ENCODE data around the gene NFATC1.

Gene NFATC1

GRCh38 chr18:79395761-79396404 is at the start of gene NFATC1:
Gene NFATC1, plus strand, starts transcription at chr18:79395930. Its CDS starts 295 bp downstream, at chr18:79396225.
- peaks cover 11% of the 10 kb centered on the region for H3K27me3 ChIP-seq (ENCODE audit: insufficient read depth, poor library complexity, severe bottlenecking)
- peak; percentile 59 for DNase-seq (ENCODE audit: low spot score)

GRCh38 chr18:79345981-79346380 is 49.7 kb upstream of the NFATC1 start:
- no peaks in the 10 kb centered on the region for H3K27me3 ChIP-seq (ENCODE audit: insufficient read depth, poor library complexity, severe bottlenecking)
- no peaks in the 10 kb centered on the region for H3K9me3 ChIP-seq (ENCODE audit: severe bottlenecking)
- no peak for TF ChIP-seq CTCF (IDR thresholded peaks at IDR 0.05; ENCODE audit: poor library complexity, severe bottlenecking)
- H3K4me1 ChIP-seq (ENCODE audit: insufficient read depth, poor library complexity, severe bottlenecking): no peaks in the 10 kb centered on the region
- peaks cover 23% of the 10 kb centered on the region for H3K36me3 ChIP-seq (ENCODE audit: low read depth)
- DNase-seq (ENCODE audit: low spot score) (no peak), ATAC-seq (ENCODE audit: low read depth) (no peak)
- H3K4me3 ChIP-seq (ENCODE audit: severe bottlenecking): no peak overlapping the region
- H3K27ac ChIP-seq (ENCODE audit: poor library complexity, severe bottlenecking): no peak overlapping the region

More at GRCh38 chr18:79395761-79396404, at the start of gene NFATC1:
- Histone ChIP-seq H3K4me3 (ENCODE audit: severe bottlenecking) (peak within 1 kb of the TSS; percentile 53), H3K4me1 (ENCODE audit: insufficient read depth, poor library complexity, severe bottlenecking) (no peaks in the 10 kb centered on the region), H3K27ac (ENCODE audit: poor library complexity, severe bottlenecking) (peak within 1 kb of the TSS; percentile 36), H3K9me3 (ENCODE audit: severe bottlenecking) (no peaks in the 10 kb centered on the region), H3K36me3 (ENCODE audit: low read depth) (no peaks in the 10 kb centered on the region)
- TF ChIP-seq CTCF (IDR thresholded peaks at IDR 0.05; ENCODE audit: poor library complexity, severe bottlenecking): no peak
- ATAC-seq (ENCODE audit: low read depth): peak; percentile 26

- DNase-seq (ENCODE audit: low spot score) (no peak), ATAC-seq (ENCODE audit: low read depth) (no peak)
- peaks cover 16% of the 10 kb centered on the region for H3K36me3 ChIP-seq (ENCODE audit: low read depth)
- H3K4me1 ChIP-seq (ENCODE audit: insufficient read depth, poor library complexity, severe bottlenecking): no peaks in the 10 kb centered on the region
- TF ChIP-seq CTCF (IDR thresholded peaks at IDR 0.05; ENCODE audit: poor library complexity, severe bottlenecking): no peak
- no peaks in the 10 kb centered on the region for H3K27me3 ChIP-seq (ENCODE audit: insufficient read depth, poor library complexity, severe bottlenecking)
- no peak overlapping the region for H3K4me3 ChIP-seq (ENCODE audit: severe bottlenecking)
- H3K9me3 ChIP-seq (ENCODE audit: severe bottlenecking): no peaks in the 10 kb centered on the region
- no peak overlapping the region for H3K27ac ChIP-seq (ENCODE audit: poor library complexity, severe bottlenecking)
Measured at GRCh38 chr18:79348066-79348465, 47.7 kb upstream of the NFATC1 start.

- Histone ChIP-seq H3K9me3 (ENCODE audit: severe bottlenecking) (no peaks in the 10 kb centered on the region), H3K27me3 (ENCODE audit: insufficient read depth, poor library complexity, severe bottlenecking) (no peaks in the 10 kb centered on the region), H3K27ac (ENCODE audit: poor library complexity, severe bottlenecking) (no peak overlapping the region), H3K36me3 (ENCODE audit: low read depth) (no peaks in the 10 kb centered on the region), H3K4me3 (ENCODE audit: severe bottlenecking) (no peak overlapping the region), H3K4me1 (ENCODE audit: insufficient read depth, poor library complexity, severe bottlenecking) (no peaks in the 10 kb centered on the region)
- DNase-seq (ENCODE audit: low spot score): no peak
- ATAC-seq (ENCODE audit: low read depth): no peak
- no peak for TF ChIP-seq CTCF (IDR thresholded peaks at IDR 0.05; ENCODE audit: poor library complexity, severe bottlenecking)
Measured at GRCh38 chr18:79352432-79352831, 43.3 kb upstream of the NFATC1 start.

- no peaks in the 10 kb centered on the region for H3K9me3 ChIP-seq (ENCODE audit: severe bottlenecking)
- TF ChIP-seq CTCF (IDR thresholded peaks at IDR 0.05; ENCODE audit: poor library complexity, severe bottlenecking): no peak
- H3K27me3 ChIP-seq (ENCODE audit: insufficient read depth, poor library complexity, severe bottlenecking): no peaks in the 10 kb centered on the region
- no peak overlapping the region for H3K4me3 ChIP-seq (ENCODE audit: severe bottlenecking)
- H3K4me1 ChIP-seq (ENCODE audit: insufficient read depth, poor library complexity, severe bottlenecking): no peaks in the 10 kb centered on the region
- H3K36me3 ChIP-seq (ENCODE audit: low read depth): no peaks in the 10 kb centered on the region
- DNase-seq (ENCODE audit: low spot score) (no peak), ATAC-seq (ENCODE audit: low read depth) (0 out of 3 replicates have a peak, but pooled peaks have one; percentile 35)
- no peak overlapping the region for H3K27ac ChIP-seq (ENCODE audit: poor library complexity, severe bottlenecking)
Measured at GRCh38 chr18:79353267-79353666, 42.5 kb upstream of the NFATC1 start.
